NT2/D1 (cell line): ENCODE data around the gene ACVR1B.

Source experiments
- YY1 ChIP-seq: IDR thresholded peaks from 2 replicates; pipeline ENCODE4 v1.6.1; 2011; ENCODE audit not compliant: insufficient read length, insufficient read depth
- ZNF274 ChIP-seq: IDR thresholded peaks from 2 replicates; pipeline ENCODE4 v1.6.1; 2011; ENCODE audit warnings: mild to moderate bottlenecking, low read depth, low read length

GRCh38 chr12:52006726-52007157 lies 55.2 kb downstream of the ACVR1B start, which contains the start of gene TAMALIN:
- TF ChIP-seq ZNF274 (no peak), YY1 (no peak)
